Measurements from ENCODE around the gene KCNJ4.

The KCNJ4 gene

DNA sequence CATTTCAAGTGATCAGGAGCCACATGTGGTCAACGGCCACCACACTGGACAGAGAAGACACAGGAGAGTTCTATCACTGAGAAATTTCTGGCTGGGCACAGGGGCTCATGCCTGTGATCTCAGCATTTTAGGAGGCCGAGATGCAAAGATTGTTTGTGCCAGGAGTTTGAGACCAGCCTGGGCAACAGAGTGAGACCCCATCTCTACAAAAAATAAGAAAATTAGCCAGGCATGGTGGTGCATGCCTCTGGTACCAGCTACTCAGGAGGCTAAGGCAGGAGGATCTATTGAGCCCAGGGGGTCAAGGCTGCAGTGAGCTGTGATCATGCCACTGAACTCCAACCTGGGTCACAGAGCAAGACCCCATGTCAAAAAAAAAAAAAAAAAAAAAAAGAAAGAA is 26.3 kb downstream of the KCNJ4 start:
- Histone ChIP-seq H3K27me3 (ENCODE audit: control insufficient read depth, insufficient read depth, low read length) (no peaks in the 10 kb centered on the region), H3K27ac (ENCODE audit: low read depth, low read length) (no peak overlapping the region), H3K9ac (ENCODE audit: low read length) (no peak overlapping the region), H3K9me3 (ENCODE audit: control insufficient read depth, insufficient read depth, low read depth, low read length) (no peaks in the 10 kb centered on the region), H3K4me3 (ENCODE audit: low read depth, low read length) (no peak overlapping the region), H3K4me1 (ENCODE audit: control insufficient read depth, insufficient read depth, low read length) (peaks cover 12% of the 10 kb centered on the region), H3K36me3 (ENCODE audit: control insufficient read depth, insufficient read depth, low read length) (no peaks in the 10 kb centered on the region)

DNA sequence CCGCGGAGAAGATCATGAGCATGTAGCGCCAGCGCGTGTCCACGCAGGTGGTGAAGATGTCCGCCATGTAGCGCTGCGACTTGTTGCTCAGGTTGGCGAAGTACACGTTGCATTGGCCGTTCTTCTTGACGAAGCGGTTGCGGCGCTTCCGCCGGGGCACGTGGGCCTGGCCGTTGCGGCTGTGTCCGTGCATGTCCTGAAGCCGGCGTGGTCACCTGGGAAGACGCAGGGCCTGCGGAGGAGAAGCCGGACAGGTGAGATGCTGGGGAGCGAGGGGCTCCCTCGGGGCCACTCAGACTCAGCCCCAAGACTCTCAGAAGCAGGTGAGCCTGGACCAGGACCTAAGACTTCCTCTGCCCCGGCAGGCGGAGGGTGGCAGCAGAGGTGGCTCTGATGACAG is 27.1 kb downstream of the KCNJ4 start:
- Histone ChIP-seq H3K4me3 (ENCODE audit: low read depth, low read length) (no peak overlapping the region), H3K4me1 (ENCODE audit: control insufficient read depth, insufficient read depth, low read length) (peaks cover 19% of the 10 kb centered on the region), H3K9ac (ENCODE audit: low read length) (no peak overlapping the region), H3K27ac (ENCODE audit: low read depth, low read length) (no peak overlapping the region), H3K9me3 (ENCODE audit: control insufficient read depth, insufficient read depth, low read depth, low read length) (no peaks in the 10 kb centered on the region), H3K36me3 (ENCODE audit: control insufficient read depth, insufficient read depth, low read length) (no peaks in the 10 kb centered on the region), H3K27me3 (ENCODE audit: control insufficient read depth, insufficient read depth, low read length) (no peaks in the 10 kb centered on the region)

DNA sequence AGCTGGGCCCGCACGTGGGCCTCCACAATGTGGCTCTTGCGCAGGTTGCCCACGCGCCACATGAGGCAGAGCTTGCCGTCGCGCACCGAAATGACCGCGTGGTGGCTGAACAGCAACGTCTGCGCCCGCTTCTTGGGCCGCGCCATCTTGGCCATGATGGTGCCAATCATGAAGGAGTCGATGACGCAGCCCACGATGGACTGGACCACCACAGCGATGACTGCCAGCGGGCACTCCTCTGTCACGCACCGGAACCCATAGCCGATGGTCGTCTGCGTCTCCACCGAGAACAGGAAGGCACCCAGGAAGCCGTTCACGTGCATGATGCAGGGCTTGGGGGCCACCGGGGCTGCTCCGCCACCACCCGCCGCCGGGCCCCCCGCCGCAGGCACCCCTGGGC is 27.5 kb downstream of the KCNJ4 start:
- H3K4me1 ChIP-seq (ENCODE audit: control insufficient read depth, insufficient read depth, low read length): peaks cover 24% of the 10 kb centered on the region
- no peak overlapping the region for H3K27ac ChIP-seq (ENCODE audit: low read depth, low read length)
- no peak overlapping the region for H3K4me3 ChIP-seq (ENCODE audit: low read depth, low read length)
- H3K9ac ChIP-seq (ENCODE audit: low read length): no peak overlapping the region
- no peaks in the 10 kb centered on the region for H3K9me3 ChIP-seq (ENCODE audit: control insufficient read depth, insufficient read depth, low read depth, low read length)
- H3K36me3 ChIP-seq (ENCODE audit: control insufficient read depth, insufficient read depth, low read length): no peaks in the 10 kb centered on the region
- H3K27me3 ChIP-seq (ENCODE audit: control insufficient read depth, insufficient read depth, low read length): no peaks in the 10 kb centered on the region

DNA sequence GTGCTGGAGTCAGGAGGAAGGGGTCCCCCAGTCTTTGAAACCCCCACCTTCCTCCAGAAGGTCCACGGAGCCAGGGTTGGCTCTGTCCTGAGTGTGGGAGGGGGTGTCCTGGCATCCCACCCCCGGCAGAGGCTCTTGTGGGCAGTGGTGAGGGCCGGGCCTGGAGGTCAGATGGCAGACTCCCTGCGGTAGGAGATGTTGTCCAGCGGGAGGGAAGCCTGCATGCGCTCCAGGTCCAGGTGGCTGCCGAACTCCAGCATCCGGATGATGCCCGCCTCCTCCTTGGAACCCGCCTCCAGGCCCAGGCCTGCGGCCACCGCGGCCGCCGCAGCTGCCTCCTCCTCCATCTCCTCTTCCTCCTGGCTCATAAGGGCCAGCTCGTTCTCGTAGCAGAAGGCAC is 28.4 kb downstream of the KCNJ4 start:
- Histone ChIP-seq H3K9me3 (ENCODE audit: control insufficient read depth, insufficient read depth, low read depth, low read length) (no peaks in the 10 kb centered on the region), H3K4me3 (ENCODE audit: low read depth, low read length) (no peak overlapping the region), H3K27me3 (ENCODE audit: control insufficient read depth, insufficient read depth, low read length) (no peaks in the 10 kb centered on the region), H3K4me1 (ENCODE audit: control insufficient read depth, insufficient read depth, low read length) (peaks cover 25% of the 10 kb centered on the region), H3K36me3 (ENCODE audit: control insufficient read depth, insufficient read depth, low read length) (no peaks in the 10 kb centered on the region), H3K9ac (ENCODE audit: low read length) (no peak overlapping the region), H3K27ac (ENCODE audit: low read depth, low read length) (no peak overlapping the region)

DNA sequence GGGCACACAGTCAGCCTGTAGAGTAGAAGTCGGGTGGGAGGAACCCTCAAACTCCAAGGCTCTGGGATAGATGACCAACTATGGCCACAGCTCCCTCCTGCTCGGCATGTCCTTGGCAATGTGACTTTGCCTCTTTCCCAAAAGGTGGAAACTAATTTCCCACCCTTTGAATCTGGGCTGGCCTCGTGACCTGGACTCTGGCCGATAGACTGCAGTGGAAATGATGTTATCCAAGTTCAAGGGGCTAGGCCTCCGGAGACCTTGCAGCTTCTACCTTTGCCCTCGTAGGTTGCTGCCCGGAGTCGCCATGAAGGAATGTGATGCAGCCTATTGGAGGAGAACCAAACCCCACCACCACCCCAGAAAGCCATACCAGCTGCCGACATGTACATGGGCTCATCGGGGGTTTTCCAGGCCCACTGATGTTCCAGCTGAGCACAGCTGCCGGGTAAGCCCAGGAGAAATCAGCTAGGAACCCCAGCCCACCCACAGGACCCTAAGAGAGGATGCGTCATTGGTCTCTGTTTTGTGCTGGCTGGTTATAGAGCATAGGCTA is 30.4 kb downstream of the KCNJ4 start:
- Histone ChIP-seq H3K9ac (ENCODE audit: low read length) (no peak overlapping the region), H3K9me3 (ENCODE audit: control insufficient read depth, insufficient read depth, low read depth, low read length) (no peaks in the 10 kb centered on the region), H3K4me3 (ENCODE audit: low read depth, low read length) (no peak overlapping the region), H3K27ac (ENCODE audit: low read depth, low read length) (no peak overlapping the region), H3K4me1 (ENCODE audit: control insufficient read depth, insufficient read depth, low read length) (peaks cover 26% of the 10 kb centered on the region), H3K27me3 (ENCODE audit: control insufficient read depth, insufficient read depth, low read length) (no peaks in the 10 kb centered on the region), H3K36me3 (ENCODE audit: control insufficient read depth, insufficient read depth, low read length) (no peaks in the 10 kb centered on the region)

DNA sequence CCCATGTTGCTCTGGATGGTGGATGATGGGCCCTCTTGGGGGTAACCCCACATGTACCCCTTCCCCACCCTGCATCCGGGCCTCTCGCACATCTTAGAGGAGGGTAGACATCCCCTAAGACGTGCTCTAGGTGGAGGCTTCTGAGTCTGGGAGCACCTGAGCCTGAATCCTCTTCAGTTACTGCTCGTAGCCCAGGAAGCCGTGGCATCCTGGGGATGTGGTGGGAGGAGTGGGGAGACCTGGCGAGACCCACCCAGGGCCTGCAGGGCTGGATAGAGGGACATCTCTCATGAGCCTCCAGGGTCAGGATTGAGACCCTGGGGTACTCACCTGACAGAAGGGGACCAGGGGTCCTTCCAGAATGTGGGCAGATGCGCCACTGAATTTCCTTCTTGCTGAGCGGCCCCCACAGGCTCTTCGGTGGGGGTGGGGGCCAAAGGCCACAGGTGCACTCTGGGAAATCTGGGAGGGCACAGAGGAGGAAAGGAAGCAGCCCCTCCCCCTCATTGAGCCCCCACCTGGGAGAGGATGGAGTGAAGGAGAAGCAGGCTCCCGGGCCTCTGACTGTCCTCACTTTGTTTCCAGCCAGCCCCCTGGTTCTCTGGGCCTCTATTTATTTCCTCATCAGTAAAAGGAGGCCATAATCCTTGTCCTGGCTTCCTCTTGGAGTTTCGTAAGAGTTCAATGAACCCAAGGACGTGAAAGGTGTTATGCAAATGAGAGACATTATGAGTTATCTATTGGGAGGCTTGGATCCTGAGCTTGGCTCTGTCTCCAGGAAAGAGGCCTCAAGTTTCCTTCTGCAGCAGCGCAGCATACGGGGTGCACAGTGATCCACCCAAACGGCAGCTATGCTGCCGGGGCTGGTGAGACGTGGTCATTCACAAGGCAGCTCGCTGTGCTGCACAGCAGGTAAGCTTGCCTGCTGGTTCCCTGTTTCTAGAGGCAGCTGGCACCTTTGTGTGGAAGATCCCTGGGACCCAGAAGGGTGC is 31.2 kb downstream of the KCNJ4 start:
- H3K4me3 ChIP-seq (ENCODE audit: low read depth, low read length): no peak overlapping the region
- H3K9me3 ChIP-seq (ENCODE audit: control insufficient read depth, insufficient read depth, low read depth, low read length): no peaks in the 10 kb centered on the region
- H3K36me3 ChIP-seq (ENCODE audit: control insufficient read depth, insufficient read depth, low read length): no peaks in the 10 kb centered on the region
- no peak overlapping the region for H3K27ac ChIP-seq (ENCODE audit: low read depth, low read length)
- no peaks in the 10 kb centered on the region for H3K27me3 ChIP-seq (ENCODE audit: control insufficient read depth, insufficient read depth, low read length)
- H3K4me1 ChIP-seq (ENCODE audit: control insufficient read depth, insufficient read depth, low read length): peaks cover 27% of the 10 kb centered on the region
- H3K9ac ChIP-seq (ENCODE audit: low read length): no peak overlapping the region

DNA sequence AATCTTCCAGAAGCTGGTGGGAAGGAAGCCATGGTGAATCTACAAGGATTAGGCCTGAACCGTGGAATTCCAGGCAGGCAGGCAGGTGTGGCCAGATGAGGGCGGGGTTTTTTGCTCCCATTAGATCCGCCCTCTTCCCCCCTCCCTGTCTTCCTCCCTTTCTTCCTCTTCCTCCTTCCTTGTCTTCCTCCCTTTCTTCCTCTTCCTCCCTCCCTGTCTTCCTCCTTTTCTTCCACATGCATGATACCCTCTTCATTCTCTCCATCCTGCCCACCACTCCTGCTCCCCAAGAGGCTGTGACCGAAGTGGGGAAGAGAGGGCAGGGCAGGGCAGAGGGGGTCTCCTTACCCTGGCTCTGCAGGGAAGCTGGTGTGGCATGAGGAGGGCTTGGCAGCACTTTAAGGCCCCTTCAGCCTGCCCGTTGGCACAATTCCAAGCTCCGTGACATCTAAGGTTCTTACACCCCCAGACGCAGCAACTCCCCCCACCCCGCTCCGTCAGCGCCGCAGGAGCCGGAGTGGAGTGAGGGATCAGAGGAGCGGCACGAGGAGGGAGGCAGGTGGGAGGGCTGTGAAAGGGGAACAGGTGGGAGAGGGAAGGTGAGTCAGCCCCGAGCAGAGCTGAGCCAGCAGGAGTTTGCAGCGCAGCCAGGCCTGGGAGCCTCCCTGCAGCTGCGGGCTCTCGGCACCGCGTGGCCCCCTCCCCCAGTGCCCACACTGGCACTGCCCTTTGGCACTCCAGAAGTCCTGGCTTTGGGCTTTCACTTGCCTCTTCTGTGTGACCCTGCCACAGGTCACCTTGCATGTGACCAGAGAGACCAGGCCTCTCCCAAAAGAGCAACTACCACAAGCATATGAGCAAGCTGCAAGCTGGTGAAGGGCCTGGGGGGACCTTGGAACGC is 32.1 kb downstream of the KCNJ4 start:
- no peak overlapping the region for H3K27ac ChIP-seq (ENCODE audit: low read depth, low read length)
- no peaks in the 10 kb centered on the region for H3K9me3 ChIP-seq (ENCODE audit: control insufficient read depth, insufficient read depth, low read depth, low read length)
- peaks cover 27% of the 10 kb centered on the region for H3K4me1 ChIP-seq (ENCODE audit: control insufficient read depth, insufficient read depth, low read length)
- peak overlapping the region; percentile 43; the same call in 1 of the 2 replicates for H3K4me3 ChIP-seq (ENCODE audit: low read depth, low read length)
- no peak overlapping the region for H3K9ac ChIP-seq (ENCODE audit: low read length)
- no peaks in the 10 kb centered on the region for H3K36me3 ChIP-seq (ENCODE audit: control insufficient read depth, insufficient read depth, low read length)
- no peaks in the 10 kb centered on the region for H3K27me3 ChIP-seq (ENCODE audit: control insufficient read depth, insufficient read depth, low read length)

DNA sequence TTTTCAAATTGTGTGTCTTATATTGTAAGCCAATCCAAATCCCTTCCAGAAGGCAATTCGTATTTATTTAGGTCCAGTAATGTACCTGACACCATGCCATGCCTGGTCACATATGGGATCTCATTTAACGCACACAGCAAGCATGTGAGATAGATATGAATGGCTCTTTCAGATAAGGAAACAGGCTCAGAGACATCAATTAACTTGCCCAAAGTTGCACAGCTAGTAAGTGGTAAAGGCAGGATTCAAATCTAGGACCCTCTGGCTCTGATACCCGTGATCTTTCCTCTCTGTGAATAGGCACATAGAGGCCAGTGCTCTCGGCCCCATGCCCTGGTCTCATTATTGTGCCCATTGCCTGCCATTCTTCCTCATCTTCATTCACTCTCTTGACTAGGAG is 34.3 kb downstream of the KCNJ4 start:
- H3K4me1 ChIP-seq (ENCODE audit: control insufficient read depth, insufficient read depth, low read length): peaks cover 39% of the 10 kb centered on the region
- no peak overlapping the region for H3K27ac ChIP-seq (ENCODE audit: low read depth, low read length)
- H3K9ac ChIP-seq (ENCODE audit: low read length): no peak overlapping the region
- no peak overlapping the region for H3K4me3 ChIP-seq (ENCODE audit: low read depth, low read length)
- H3K36me3 ChIP-seq (ENCODE audit: control insufficient read depth, insufficient read depth, low read length): no peaks in the 10 kb centered on the region
- no peaks in the 10 kb centered on the region for H3K9me3 ChIP-seq (ENCODE audit: control insufficient read depth, insufficient read depth, low read depth, low read length)
- no peaks in the 10 kb centered on the region for H3K27me3 ChIP-seq (ENCODE audit: control insufficient read depth, insufficient read depth, low read length)

DNA sequence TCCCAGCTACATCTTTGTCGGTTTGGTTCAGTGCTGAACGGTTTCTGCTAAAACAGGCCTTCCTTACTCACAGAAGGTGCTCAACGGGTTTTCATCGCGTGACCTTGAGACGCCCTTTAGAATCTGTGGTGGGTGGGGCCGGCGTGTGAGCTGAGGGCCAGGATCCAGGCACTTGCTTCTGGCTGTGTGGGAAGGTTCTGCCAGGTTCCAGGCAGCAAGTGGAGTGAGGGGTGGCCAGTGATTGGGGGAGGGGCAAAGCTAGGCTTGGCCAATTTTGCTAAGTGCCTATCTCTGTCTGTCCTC is 35.2 kb downstream of the KCNJ4 start:
- Histone ChIP-seq H3K27ac (ENCODE audit: low read depth, low read length) (no peak overlapping the region), H3K4me3 (ENCODE audit: low read depth, low read length) (no peak overlapping the region), H3K9ac (ENCODE audit: low read length) (no peak overlapping the region), H3K4me1 (ENCODE audit: control insufficient read depth, insufficient read depth, low read length) (peaks cover 45% of the 10 kb centered on the region), H3K27me3 (ENCODE audit: control insufficient read depth, insufficient read depth, low read length) (no peaks in the 10 kb centered on the region), H3K36me3 (ENCODE audit: control insufficient read depth, insufficient read depth, low read length) (no peaks in the 10 kb centered on the region), H3K9me3 (ENCODE audit: control insufficient read depth, insufficient read depth, low read depth, low read length) (no peaks in the 10 kb centered on the region)

DNA sequence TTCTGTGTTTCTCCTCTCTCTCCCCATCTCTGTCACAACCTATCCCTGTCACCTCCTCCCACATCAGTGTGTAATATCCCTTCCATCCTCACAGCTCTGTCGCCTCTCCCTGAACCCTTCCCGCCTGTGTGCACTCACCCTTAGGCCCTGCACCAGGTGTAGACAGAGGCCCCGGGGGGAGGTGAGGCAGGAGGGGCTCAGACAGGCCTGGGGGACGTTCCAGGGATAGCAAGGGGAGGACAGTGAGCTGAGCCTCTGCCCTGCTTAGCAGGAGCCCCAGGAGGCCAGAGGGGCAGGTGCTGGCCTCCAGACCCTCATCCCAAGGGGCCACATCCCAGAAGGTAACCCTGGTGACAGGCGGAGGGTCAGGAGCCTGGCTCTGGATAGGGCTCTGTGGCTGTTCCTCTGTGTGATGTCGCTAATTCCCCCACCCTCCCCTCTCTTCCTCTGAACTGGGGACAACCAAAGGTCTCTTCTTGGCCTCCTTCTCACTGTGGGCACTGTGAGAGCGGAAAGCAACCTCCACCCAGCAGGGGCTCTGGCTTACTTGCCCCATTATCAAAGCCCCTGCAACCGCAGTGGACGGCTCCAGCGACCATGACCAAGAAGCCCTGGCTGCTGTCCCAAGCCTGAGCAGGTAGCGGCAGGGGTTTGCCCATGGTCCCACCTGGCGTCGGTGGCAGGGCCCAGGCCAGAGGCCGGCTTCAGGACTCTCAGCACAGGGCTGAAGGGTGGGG is 35.7 kb downstream of the KCNJ4 start:
- Histone ChIP-seq H3K27ac (ENCODE audit: low read depth, low read length) (no peak overlapping the region), H3K4me1 (ENCODE audit: control insufficient read depth, insufficient read depth, low read length) (peaks cover 43% of the 10 kb centered on the region), H3K27me3 (ENCODE audit: control insufficient read depth, insufficient read depth, low read length) (no peaks in the 10 kb centered on the region), H3K9ac (ENCODE audit: low read length) (no peak overlapping the region), H3K9me3 (ENCODE audit: control insufficient read depth, insufficient read depth, low read depth, low read length) (no peaks in the 10 kb centered on the region), H3K4me3 (ENCODE audit: low read depth, low read length) (no peak overlapping the region), H3K36me3 (ENCODE audit: control insufficient read depth, insufficient read depth, low read length) (no peaks in the 10 kb centered on the region)

Measured in HUES6 (cell line).